H9 (cell line): ENCODE results near the gene DAZAP1. TPM values are rescaled to one million over a fixed set of nuclear protein-coding genes. Genes with fewer than 3 reads are reported as not detected.

ENCODE experiments used
- DNase-seq: peaks from one replicate; pipeline ENCODE4 v3.0.0-alpha.2; 2017
- H2AFZ ChIP-seq: one replicate; pipeline ENCODE4 v1.6.1; 2013; ENCODE audit warnings: mild to moderate bottlenecking, low read length, control low read depth, moderate library complexity
- H2AK5ac ChIP-seq: 2 replicates; pipeline ENCODE4 v1.6.1; 2013; ENCODE audit warnings: low read length, control low read depth, mixed read lengths; ENCODE audit not compliant: insufficient read length
- H2BK120ac ChIP-seq: one replicate; pipeline ENCODE4 v1.6.1; 2013; ENCODE audit warnings: low read depth, mild to moderate bottlenecking, low read length, control low read depth, inconsistent platforms; ENCODE audit not compliant: poor library complexity, severe bottlenecking
- H2BK12ac ChIP-seq: 2 replicates; pipeline ENCODE4 v1.6.1; 2013; ENCODE audit warnings: low read length, control low read depth, mixed read lengths, low read depth; ENCODE audit not compliant: insufficient read length
- H2BK15ac ChIP-seq: 2 replicates; pipeline ENCODE4 v1.6.1; 2013; ENCODE audit warnings: low read depth, low read length, control low read depth
- H2BK20ac ChIP-seq: one replicate; pipeline ENCODE4 v1.6.1; 2013; ENCODE audit warnings: low read depth, mild to moderate bottlenecking, low read length, control low read depth, inconsistent platforms; ENCODE audit not compliant: poor library complexity, severe bottlenecking
- H2BK5ac ChIP-seq: 2 replicates; pipeline ENCODE4 v1.6.1; 2013; ENCODE audit warnings: low read length, control low read depth, mixed read lengths; ENCODE audit not compliant: insufficient read length
- H3K14ac ChIP-seq: 2 replicates; pipeline ENCODE4 v1.6.1; 2013; ENCODE audit warnings: low read length, control low read depth; ENCODE audit not compliant: insufficient read depth
- H3K18ac ChIP-seq: 2 replicates; pipeline ENCODE4 v1.6.1; 2013; ENCODE audit warnings: low read depth, mild to moderate bottlenecking, mixed read lengths, low read length, control low read depth; ENCODE audit not compliant: insufficient read length
- H3K23ac ChIP-seq: 2 replicates; pipeline ENCODE4 v1.6.1; 2013; ENCODE audit warnings: low read length, control low read depth, mixed read lengths, low read depth; ENCODE audit not compliant: insufficient read length
- H3K23me2 ChIP-seq: 2 replicates; pipeline ENCODE4 v1.6.1; 2013; ENCODE audit warnings: low read depth, mild to moderate bottlenecking, mixed read lengths, low read length, control low read depth; ENCODE audit not compliant: insufficient read length, poor library complexity, severe bottlenecking
- H3K27ac ChIP-seq: 2 replicates; pipeline ENCODE4 v1.5.1; 2013; ENCODE audit warnings: low read length, control low read depth, mixed read lengths, low read depth; ENCODE audit not compliant: insufficient read length
- H3K27me3 ChIP-seq: 2 replicates; pipeline ENCODE4 v1.6.1; 2013; ENCODE audit warnings: low read length, control low read depth, inconsistent platforms; ENCODE audit not compliant: insufficient read depth
- H3K4ac ChIP-seq: 2 replicates; pipeline ENCODE4 v1.6.1; 2013; ENCODE audit warnings: low read depth, mild to moderate bottlenecking, control low read depth, inconsistent platforms, low read length, moderate library complexity
- H3K4me1 ChIP-seq: 2 replicates; pipeline ENCODE4 v1.6.1; 2013; ENCODE audit warnings: low read length, control low read depth, inconsistent platforms; ENCODE audit not compliant: insufficient read depth
- H3K4me2 ChIP-seq: 2 replicates; pipeline ENCODE4 v1.6.1; 2013; ENCODE audit warnings: low read length, control low read depth, mixed read lengths; ENCODE audit not compliant: insufficient read length, insufficient read depth
- H3K56ac ChIP-seq: 2 replicates; pipeline ENCODE4 v1.6.1; 2013; ENCODE audit warnings: low read depth, mild to moderate bottlenecking, mixed read lengths, low read length, control low read depth; ENCODE audit not compliant: insufficient read length
- H3K79me1 ChIP-seq: 2 replicates; pipeline ENCODE4 v1.6.1; 2013; ENCODE audit warnings: low read depth, mild to moderate bottlenecking, moderate library complexity, low read length, control low read depth, inconsistent platforms; ENCODE audit not compliant: insufficient read depth, poor library complexity, severe bottlenecking
- H3K79me2 ChIP-seq: 2 replicates; pipeline ENCODE4 v1.6.1; 2013; ENCODE audit warnings: low read length, control low read depth, inconsistent platforms; ENCODE audit not compliant: insufficient read depth
- H3K9ac ChIP-seq: 2 replicates; pipeline ENCODE4 v1.6.1; 2013; ENCODE audit warnings: low read length, control low read depth, mixed read lengths; ENCODE audit not compliant: insufficient read length; ENCODE audit errors: extremely low read depth
- H3K9me3 ChIP-seq: one replicate; pipeline ENCODE4 v1.6.1; 2013; ENCODE audit warnings: low read depth, low read length, inconsistent platforms; ENCODE audit not compliant: control insufficient read depth
- H3T11ph ChIP-seq: one replicate; pipeline ENCODE4 v1.6.1; 2013; ENCODE audit warnings: mild to moderate bottlenecking, low read length, control low read depth, inconsistent platforms
- H4K20me1 ChIP-seq: one replicate; pipeline ENCODE4 v1.6.1; 2013; ENCODE audit not compliant: control insufficient read depth, insufficient read length, insufficient read depth
- H4K5ac ChIP-seq: 2 replicates; pipeline ENCODE4 v1.6.1; 2013; ENCODE audit warnings: low read depth, mild to moderate bottlenecking, mixed read lengths, low read length, control low read depth; ENCODE audit not compliant: insufficient read length
- H4K8ac ChIP-seq: replicated peaks from 2 replicates; pipeline ENCODE4 v1.6.1; 2013; ENCODE audit warnings: low read length, control low read depth, mixed read lengths, low read depth; ENCODE audit not compliant: insufficient read length
- H4K91ac ChIP-seq: 2 replicates; pipeline ENCODE4 v1.6.1; 2013; ENCODE audit warnings: low read depth, mild to moderate bottlenecking, moderate library complexity, mixed read lengths, low read length, control low read depth; ENCODE audit not compliant: insufficient read length
- H3K27ac Mint-ChIP-seq, 3 experiments: 2 replicates in 2 of 3; 3 replicates in 1 of 3; pipeline ENCODE4 v1.8.0; 2020 to 2021; ENCODE audit warnings: mixed read lengths in 3 of 3, mild to moderate bottlenecking in 1 of 3, moderate library complexity in 1 of 3
- H3K27me3 Mint-ChIP-seq: 2 replicates; pipeline ENCODE4 v1.8.0; 2021; ENCODE audit warnings: low read depth, mild to moderate bottlenecking, moderate library complexity, mixed read lengths
- H3K36me3 Mint-ChIP-seq, 3 experiments: 2 replicates in 2 of 3; 3 replicates in 1 of 3; pipeline ENCODE4 v1.8.0; 2020 to 2021; ENCODE audit warnings: low read depth in 3 of 3, mixed read lengths in 3 of 3; ENCODE audit not compliant: insufficient read depth in 1 of 3
- H3K4me1 Mint-ChIP-seq, 2 experiments: 2 replicates each; pipeline ENCODE4 v1.8.0; 2020; ENCODE audit warnings: mixed read lengths in 2 of 2
- H3K4me3 Mint-ChIP-seq, 2 experiments: 2 replicates in 1 of 2; 3 replicates in 1 of 2; pipeline ENCODE4 v1.8.0; 2020 to 2021; ENCODE audit warnings: mild to moderate bottlenecking in 2 of 2, mixed read lengths in 2 of 2, moderate library complexity in 1 of 2
- H3K9me3 Mint-ChIP-seq, 2 experiments: 2 replicates in 1 of 2; 3 replicates in 1 of 2; pipeline ENCODE4 v1.8.0; 2020; ENCODE audit warnings: mild to moderate bottlenecking in 2 of 2, mixed read lengths in 2 of 2, moderate library complexity in 1 of 2
- CTCF ChIP-seq: fragments of 200-600 bp; sonication (generic); conservative IDR thresholded peaks from 3 replicates; pipeline ENCODE4 v1.8.0; 2021; ENCODE audit warnings: antibody characterized with exemption, mild to moderate bottlenecking
- WGBS: extraction: QIAGEN DNeasy Blood & Tissue Kit; methylation state at CpG from one replicate; pipeline ENCODE4 v1.1.7; 2013; ENCODE audit warnings: missing lambda C conversion rate, low lambda C conversion rate, mixed read lengths; ENCODE audit not compliant: insufficient read length; ENCODE audit errors: extremely low coverage; 5-methylcytosine and 5-hydroxymethylcytosine counted together
- total RNA-seq: library from RNA; stranded (reverse); gene quantifications from 2 replicates; pipeline ENCODE4 v1.2.1, GENCODE V29; 2021

DAZAP1 gene
- total RNA-seq, 1 experiment from 2014 or later, result 265 TPM

- Mint-ChIP-seq H3K9me3 (no peaks in the 10 kb centered on the region), H3K27me3 (no peaks in the 10 kb centered on the region; the same call in 1 of the 2 replicates), H3K4me3 (no peak overlapping the region), H3K27ac (peak overlapping the region in 1 of 3 experiments; percentile 64; a peak in 2 of 7 replicates), H3K36me3 (peaks cover 20 to 40% (median 37%) of the 10 kb centered on the region in 3 experiments; a peak in 6 of 7 replicates), H3K4me1 (peaks cover 4 to 11% of the 10 kb centered on the region in 2 experiments)
- no CpG with 5 or more reads among the region's 17 CpGs for WGBS
- Histone ChIP-seq H2BK120ac (no peak overlapping the region), H3K14ac (no peak overlapping the region), H3K4me1 (no peaks in the 10 kb centered on the region), H4K91ac (no peak overlapping the region), H3K4ac (no peak overlapping the region), H3K4me2 (no peak overlapping the region), H3K56ac (no peak overlapping the region), H3K79me1 (no peaks in the 10 kb centered on the region), H2BK20ac (no peak overlapping the region), H2BK15ac (no peak overlapping the region), H4K5ac (no peak overlapping the region), H2BK5ac (no peak overlapping the region), H3K23me2 (no peaks in the 10 kb centered on the region), H4K8ac (no peak overlapping the region), H2AFZ (no peak overlapping the region), H3K9ac (no peak overlapping the region), H3K79me2 (no peaks in the 10 kb centered on the region), H3K9me3 (no peaks in the 10 kb centered on the region), H3K27me3 (no peaks in the 10 kb centered on the region), H2AK5ac (no peak overlapping the region), H3K27ac (no peak overlapping the region), H2BK12ac (no peak overlapping the region), H3K23ac (no peak overlapping the region), H3T11ph (no peak overlapping the region), H3K18ac (no peak overlapping the region), H4K20me1 (no peaks in the 10 kb centered on the region)
- no peak for DNase-seq
- no peak for TF ChIP-seq CTCF
Measured at GRCh38 chr19:1376415-1376805, 31.0 kb upstream of the DAZAP1 start.
